VCaP (cell line): Measurements from ENCODE around the gene MICAL3.
A peak's percentile ranks its signal among the peaks of the same experiment; 100 is the strongest.

Experiments used
- H3K27ac ChIP-seq: fragments of 450-650 bp; 2 replicates; pipeline ENCODE4 v1.5.1; 2017
- TF ChIP-seq, protein P1 (sequence below): fragments of 450-650 bp; conservative IDR thresholded peaks from 2 replicates; pipeline ENCODE4 v1.5.1; 2017; ENCODE audit warnings: mild to moderate bottlenecking, moderate library complexity

Gene MICAL3

DNA sequence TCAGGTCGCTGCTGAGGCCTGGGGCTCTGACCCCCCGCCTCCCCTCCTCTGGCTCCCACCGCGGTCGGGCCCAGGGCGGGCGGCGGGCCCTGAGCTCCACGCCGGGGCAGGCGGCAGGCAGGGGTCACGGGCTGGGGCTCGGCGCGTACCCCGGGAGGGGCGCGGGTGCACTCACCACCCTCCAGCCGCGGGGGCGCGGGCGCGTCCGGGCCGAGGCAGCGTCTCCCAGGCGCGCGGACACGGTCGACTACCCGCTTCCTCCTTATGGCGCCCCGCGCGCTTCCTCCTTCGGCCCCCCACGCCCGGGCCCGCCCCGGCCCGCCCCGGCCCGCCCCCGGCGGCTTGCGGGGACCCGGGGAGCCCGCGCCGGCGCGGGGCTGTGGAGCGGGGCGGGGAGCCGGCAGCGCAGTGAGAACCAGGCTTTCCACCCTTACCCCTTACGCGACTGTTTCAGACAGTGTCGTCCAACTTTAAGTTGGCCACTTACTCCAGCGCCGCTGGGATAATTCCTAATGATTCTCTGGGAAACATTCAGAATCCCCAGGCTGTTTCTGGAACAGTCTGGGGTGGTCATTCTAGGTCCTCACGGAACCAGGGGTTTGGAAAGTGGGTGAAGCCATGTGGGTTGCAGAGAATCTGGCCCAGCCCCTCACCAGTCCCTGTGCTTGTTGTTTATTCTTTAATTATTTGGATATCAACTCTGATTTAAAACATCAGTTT lies 250.0 kb downstream of the MICAL3 start, which contains the start of gene BID:
Gene BID, minus strand, starts transcription at position 264 of the 720 bp plus-strand sequence. CDS start 24,353 bp downstream, outside the sequence.
- TF ChIP-seq, protein P1, sequence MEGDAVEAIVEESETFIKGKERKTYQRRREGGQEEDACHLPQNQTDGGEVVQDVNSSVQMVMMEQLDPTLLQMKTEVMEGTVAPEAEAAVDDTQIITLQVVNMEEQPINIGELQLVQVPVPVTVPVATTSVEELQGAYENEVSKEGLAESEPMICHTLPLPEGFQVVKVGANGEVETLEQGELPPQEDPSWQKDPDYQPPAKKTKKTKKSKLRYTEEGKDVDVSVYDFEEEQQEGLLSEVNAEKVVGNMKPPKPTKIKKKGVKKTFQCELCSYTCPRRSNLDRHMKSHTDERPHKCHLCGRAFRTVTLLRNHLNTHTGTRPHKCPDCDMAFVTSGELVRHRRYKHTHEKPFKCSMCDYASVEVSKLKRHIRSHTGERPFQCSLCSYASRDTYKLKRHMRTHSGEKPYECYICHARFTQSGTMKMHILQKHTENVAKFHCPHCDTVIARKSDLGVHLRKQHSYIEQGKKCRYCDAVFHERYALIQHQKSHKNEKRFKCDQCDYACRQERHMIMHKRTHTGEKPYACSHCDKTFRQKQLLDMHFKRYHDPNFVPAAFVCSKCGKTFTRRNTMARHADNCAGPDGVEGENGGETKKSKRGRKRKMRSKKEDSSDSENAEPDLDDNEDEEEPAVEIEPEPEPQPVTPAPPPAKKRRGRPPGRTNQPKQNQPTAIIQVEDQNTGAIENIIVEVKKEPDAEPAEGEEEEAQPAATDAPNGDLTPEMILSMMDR, result no peak
- peak within 1 kb of the TSS; percentile 83 for H3K27ac ChIP-seq

DNA sequence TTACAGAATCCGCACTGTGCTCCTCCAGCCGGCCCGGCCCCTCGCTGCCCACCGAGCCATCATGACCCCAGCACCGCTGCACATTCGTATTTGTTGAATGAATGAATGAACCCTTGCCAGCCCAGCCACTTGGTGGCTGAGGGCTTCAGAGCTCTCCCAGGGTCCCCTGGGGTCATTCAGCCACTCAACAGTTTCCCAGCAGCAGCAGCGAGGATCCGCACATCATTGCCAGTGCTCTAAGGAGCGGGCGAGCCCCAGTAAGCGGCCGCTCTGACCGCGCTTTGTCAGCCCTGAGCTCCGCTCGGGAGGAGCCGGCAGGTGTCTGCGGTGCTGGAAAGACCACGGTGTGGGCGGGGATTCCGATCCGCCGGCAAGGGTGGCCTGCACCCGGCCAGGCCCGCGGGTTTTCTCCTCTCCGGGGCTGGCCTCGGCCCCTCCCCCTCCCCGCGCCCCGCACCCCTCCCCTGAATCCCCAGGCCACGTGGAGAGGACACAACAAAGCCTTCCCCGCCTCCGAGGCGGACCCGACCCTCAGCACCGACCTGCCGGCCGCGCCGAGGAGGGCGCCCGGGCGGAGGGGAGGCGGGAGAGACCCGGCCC lies 250.7 kb downstream of the MICAL3 start:
- TF ChIP-seq, protein P1, result no peak
- H3K27ac ChIP-seq, result peak overlapping the region; percentile 83

DNA sequence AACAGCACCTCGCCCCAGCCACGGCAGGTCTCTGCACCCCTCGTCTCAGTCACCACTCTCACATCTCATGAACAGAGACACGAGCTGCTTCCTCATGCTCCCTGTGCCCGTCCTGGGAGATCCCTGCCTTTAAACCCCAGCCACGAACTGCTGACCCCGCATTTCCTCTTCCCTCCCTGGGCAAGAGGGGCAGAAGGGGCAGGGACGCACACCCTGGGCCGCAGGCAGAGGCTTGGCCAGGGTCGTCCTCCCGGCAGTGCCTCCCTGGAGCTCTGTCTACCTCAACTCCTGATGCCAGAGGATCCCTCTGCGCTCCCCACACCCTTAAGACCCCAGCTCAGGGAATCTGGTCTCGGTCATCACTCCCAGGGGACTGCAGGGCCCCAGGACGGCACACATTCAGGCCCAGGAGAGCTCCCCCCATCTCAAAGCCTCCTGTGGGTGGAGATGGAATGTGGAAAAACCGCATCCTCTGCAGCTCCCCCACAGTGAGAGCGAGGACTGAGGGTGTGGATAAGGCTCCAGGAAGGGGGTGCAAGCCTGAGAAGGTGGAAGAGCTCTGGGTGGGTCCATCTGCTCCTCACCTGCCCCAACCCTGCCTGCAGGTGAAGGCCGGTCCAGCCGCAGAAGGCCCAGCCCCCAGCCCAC lies 251.3 kb downstream of the MICAL3 start:
- peak overlapping the region; percentile 83; the same call in 1 of the 2 replicates for H3K27ac ChIP-seq
- TF ChIP-seq, protein P1, result no peak

DNA sequence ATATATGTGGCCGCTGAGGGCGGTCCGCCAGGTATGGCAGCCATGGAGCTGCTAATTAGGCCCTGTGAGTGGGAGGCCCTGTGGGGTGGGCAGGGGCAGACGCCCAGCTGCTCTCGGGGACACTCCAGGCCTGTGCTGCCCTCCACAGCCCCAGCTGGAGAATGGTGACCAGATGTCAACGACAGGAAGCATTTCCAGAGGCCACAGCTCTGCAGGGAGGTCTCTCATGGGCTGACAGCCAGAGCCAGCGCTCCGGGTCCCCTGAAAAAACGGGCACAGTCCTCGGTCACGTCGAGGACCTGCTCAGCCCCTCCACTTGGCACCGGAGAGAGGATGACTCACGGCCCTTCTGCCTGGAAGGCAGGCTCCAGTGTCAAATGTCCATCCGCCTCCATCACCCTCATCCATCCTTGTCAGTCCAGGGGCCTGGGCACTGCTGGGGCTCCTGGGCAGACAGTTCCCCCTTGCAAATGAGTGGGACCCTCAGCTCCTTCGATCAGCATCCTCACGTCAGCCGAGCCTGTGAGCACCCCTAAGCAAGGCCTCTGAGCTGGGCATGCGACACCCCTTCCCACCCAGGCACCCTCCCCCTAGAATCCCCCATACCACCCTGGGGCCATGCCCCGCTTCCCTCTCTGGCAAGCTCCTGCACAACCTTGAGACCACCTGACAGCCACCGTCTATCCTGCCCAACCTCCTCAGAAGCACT lies 252.0 kb downstream of the MICAL3 start:
- TF ChIP-seq, protein P1, result no peak
- peak overlapping the region; percentile 83; the same call in 1 of the 2 replicates for H3K27ac ChIP-seq

DNA sequence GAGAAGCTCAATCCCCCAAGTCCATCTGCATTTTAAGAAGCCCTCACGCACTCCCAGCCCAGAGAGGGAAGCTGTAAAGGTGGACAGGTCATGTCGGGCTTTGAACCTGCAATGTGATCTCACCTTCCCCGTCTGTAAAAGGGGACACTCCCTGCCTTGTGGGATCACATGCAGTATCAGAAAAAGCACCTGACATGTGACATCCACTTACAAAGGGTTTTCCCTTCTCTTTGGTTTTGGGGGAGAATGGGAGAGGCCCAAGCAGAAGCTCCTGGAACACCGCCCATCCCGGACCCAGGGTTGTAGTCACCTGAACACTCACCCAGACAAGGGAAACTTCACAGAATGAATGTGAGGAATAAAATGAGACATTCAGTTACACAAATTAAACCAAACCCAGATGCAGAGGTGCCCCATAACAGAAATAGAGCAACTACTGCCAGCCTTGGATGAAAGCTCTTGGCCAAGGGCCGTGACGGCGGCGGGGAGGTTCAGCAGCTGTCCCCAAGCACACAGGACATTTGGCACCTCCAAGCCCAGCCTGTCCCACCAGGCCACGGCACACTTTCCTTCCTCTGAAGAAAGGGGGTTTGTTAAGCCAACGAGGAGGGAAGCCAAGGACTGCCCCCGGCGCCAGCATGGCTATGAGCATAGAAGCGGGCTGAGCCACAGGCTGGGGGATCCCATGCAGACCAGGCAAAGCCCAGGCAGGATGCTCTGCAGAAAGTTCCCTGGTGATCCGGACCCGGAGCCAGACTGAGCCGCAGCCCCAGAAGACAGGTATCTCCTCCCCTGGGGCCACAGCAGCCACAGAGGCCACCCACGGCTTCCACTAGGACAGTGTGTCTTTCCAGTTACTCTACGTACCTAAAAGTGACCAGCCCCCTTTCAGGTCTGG lies 253.9 kb downstream of the MICAL3 start:
- TF ChIP-seq, protein P1, result no peak
- no peak overlapping the region for H3K27ac ChIP-seq

DNA sequence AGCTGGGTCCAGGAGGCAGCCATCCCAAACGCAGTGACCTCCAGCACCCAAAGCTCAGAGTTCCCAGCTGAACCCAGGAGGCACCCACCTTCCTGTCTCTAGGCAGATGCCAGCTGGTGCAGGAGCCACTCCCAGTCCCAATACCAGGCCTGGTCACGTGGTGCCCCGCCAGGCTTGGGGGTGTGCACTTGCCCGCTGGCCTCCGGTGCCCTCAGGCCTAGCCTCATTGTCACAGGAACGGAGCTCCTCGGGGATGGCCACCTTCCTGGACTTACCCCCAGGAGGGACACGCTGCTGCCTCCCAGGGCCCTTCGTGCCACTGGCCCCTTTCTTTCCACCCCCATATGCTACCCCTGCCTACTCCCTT lies 254.7 kb downstream of the MICAL3 start:
- no peak overlapping the region for H3K27ac ChIP-seq
- TF ChIP-seq, protein P1, result no peak
